Measurements from ENCODE around the gene CT55. TPM values are rescaled to one million over a fixed set of nuclear protein-coding genes. Genes with fewer than 3 reads are reported as not detected.
"Not testable (repeated sequence)": the region's sequence is repeated elsewhere in the genome, so short reads cannot be mapped to it uniquely, and the experiment has no call there.

CT55 gene
- polyA plus RNA-seq (2012; ENCODE audit: insufficient read depth, insufficient read length) = not detected

DNA sequence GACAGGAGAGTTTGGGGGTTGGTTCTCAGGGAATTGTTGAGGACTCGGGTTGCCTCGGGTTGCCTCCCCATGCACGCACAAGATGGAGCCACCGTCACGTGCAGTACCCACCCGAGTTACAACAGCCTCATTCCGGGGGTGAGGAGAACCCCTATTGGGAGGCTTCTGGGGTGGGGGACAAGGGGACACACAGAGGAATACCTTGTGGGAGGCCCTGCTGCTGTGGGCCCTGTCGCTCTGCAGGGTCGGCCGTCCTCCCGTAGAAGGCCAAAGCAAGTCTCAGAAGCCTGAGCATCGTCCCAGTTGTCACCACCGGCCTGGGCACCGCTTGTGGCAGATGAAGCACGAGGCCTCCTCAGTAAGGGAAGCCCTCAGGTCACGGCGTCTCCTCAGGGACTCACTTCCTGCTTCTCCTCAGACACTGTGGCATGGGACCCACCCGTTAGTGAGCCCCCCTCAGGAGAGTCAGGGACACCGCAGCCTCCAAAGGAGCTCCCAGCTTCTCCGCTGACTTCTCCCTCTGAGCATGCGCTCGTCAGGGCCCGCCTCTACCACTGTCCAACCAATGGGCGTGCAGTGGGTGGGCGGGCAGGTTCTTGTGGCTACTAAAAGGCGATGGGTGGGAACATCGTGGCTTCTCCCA, at the start of gene CT55:
Gene CT55, minus strand, starts transcription at position 522 of the 643 bp plus-strand sequence. Its CDS starts 227 bp downstream, at position 295.
- H3K4me3 ChIP-seq (ENCODE audit: low read length) = no peak within 1 kb of the TSS
- DNase-seq (ENCODE audit: low read depth, low spot score) = no peak

- no peak for DNase-seq (ENCODE audit: low read depth, low spot score)
- H3K4me3 ChIP-seq (ENCODE audit: low read length) = no peak overlapping the region
These were observed 42.1 kb upstream of the CT55 start for GRCh38 chrX:135213200-135213844.

- not testable (repeated sequence) for DNase-seq (ENCODE audit: low read depth, low spot score); H3K4me3 ChIP-seq (ENCODE audit: low read length)
These were observed 35.2 kb upstream of the CT55 start for GRCh38 chrX:135206427-135206826.

DNA sequence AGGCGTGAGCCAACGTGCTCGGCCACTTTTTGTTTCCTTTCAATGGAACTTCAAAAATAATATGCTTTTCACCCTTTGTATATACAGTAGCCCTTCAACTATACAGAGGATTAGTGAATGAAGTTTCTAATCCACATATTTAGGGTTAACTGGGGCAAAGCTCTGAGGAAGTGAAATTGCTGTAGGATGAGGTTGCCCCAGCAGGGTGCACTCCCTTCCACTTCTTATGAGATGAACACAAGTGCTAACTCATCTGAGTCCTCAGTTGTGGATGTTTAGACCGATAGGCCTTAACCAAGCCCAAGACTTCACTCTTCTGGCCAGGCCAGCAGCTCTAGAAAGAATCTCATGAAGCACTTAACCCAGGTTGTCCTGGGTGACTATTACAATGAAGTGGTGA, 29.1 kb upstream of the CT55 start:
- no peak for DNase-seq (ENCODE audit: low read depth, low spot score)

DNA sequence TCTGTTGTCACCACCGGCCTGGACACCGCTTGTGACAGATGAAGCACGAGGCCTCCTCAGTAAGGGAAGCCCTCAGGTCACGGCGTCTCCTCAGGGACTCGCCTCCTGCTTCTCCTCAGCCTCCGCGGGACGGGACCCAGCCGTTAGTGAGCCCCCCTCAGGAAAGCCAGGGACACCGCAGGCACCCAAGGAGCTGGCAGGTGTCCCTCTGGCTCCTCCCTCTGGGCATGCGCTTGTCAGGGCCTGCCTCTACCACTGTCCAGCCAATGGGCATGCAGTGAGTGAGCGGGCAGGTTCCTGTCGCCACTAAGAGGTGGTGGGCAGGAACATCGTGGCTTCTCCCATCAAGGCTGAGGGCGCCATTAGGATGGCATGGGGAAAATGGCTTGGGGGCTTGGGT, 23.5 kb upstream of the CT55 start:
- H3K4me3 ChIP-seq (ENCODE audit: low read length) = no peak overlapping the region
- DNase-seq (ENCODE audit: low read depth, low spot score) = no peak

More for the DNA sequence above, 29.1 kb upstream of the CT55 start:
- no peak overlapping the region for H3K4me3 ChIP-seq (ENCODE audit: low read length)

GRCh38 chrX:135193740-135194139, 22.5 kb upstream of the CT55 start:
- DNase-seq (ENCODE audit: low read depth, low spot score) = no peak

DNA sequence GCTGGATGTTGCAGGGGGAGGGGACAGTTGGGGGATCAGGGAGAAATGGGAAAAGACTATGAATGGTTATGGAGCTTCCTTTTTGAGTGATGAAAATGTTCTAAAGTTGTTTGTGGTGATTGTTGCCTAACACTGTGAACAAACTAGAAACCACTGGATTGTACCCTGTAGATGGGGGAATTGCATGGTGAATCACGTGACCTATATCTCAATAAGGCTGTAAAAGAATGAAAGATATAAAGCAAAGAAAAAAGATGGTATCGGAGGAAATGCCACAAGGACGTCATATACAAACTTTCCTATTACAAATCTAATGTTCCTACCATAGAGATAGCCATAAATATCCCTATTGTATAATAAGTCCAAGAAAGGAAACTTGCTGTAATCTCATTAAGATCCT, 20.6 kb upstream of the CT55 start:
- H3K4me3 ChIP-seq (ENCODE audit: low read length) = no peak overlapping the region
- DNase-seq (ENCODE audit: low read depth, low spot score) = no peak

More at GRCh38 chrX:135193740-135194139, 22.5 kb upstream of the CT55 start:
- H3K4me3 ChIP-seq (ENCODE audit: low read length) = no peak overlapping the region

GRCh38 chrX:135185795-135186443, 14.7 kb upstream of the CT55 start:
- DNase-seq (ENCODE audit: low read depth, low spot score) = peak; percentile 41
- H3K4me3 ChIP-seq (ENCODE audit: low read length) = no peak overlapping the region

GRCh38 chrX:135178636-135179035, 7.4 kb upstream of the CT55 start:
- no peak for DNase-seq (ENCODE audit: low read depth, low spot score)
- no peak overlapping the region for H3K4me3 ChIP-seq (ENCODE audit: low read length)

DNA sequence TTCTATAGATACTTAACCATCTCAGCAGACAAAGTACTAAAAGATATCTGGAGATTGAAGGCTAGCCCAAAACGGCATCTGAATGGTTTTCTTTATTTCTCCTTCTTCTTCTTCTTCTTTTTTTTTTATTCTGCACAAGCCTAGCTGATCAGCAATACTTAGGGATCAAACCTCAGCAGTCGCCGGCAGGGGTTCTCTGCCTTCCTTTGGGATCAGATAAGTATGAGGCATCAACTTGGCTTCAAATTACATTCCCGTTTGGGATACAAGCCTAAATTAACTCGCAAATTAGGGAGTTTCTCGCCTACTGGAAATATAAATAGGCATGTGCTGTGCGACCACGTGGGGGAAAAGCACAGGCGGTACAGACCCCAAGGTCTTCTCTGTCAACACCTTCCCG, 730 bp downstream of the CT55 start:
- DNase-seq (ENCODE audit: low read depth, low spot score) = no peak
- H3K4me3 ChIP-seq (ENCODE audit: low read length) = no peak overlapping the region

DNA sequence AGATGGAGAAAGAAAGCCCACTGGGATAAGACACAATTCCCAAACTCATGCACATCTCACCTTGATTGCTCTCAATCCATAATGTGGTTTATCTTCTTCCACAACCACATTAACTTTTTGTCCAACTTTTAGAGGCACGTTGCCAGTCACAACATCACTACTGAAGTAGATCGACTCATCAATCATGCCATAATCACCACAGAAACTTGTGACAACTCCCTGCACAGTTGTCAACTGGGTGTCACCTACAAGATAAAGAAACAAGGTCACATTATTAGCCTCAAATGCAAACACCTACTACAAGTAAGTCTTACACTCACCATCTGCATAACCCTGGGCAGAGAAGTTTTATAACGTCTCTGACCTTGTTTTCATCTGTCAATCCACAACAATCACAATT, 1.7 kb downstream of the CT55 start:
- DNase-seq (ENCODE audit: low read depth, low spot score); H3K4me3 ChIP-seq (ENCODE audit: low read length): not testable (repeated sequence)

- no peak overlapping the region for H3K4me3 ChIP-seq (ENCODE audit: low read length)
- DNase-seq (ENCODE audit: low read depth, low spot score) = no peak
These were observed 2.7 kb downstream of the CT55 start for GRCh38 chrX:135168486-135168885.

GRCh38 chrX:135154688-135155087, 16.5 kb downstream of the CT55 start:
- DNase-seq (ENCODE audit: low read depth, low spot score); H3K4me3 ChIP-seq (ENCODE audit: low read length): not testable (repeated sequence)

- not testable (repeated sequence) for DNase-seq (ENCODE audit: low read depth, low spot score); H3K4me3 ChIP-seq (ENCODE audit: low read length)
These were observed 45.1 kb downstream of the CT55 start for GRCh38 chrX:135126145-135126544.

GRCh38 chrX:135120056-135120576, 51.1 kb downstream of the CT55 start, which contains the start of gene ETDB:
TSS of gene ETDB (minus strand) at chrX:135120526. CDS start at chrX:135119261, 1,265 bp downstream.
- not testable (repeated sequence) for H3K4me3 ChIP-seq (ENCODE audit: low read length); DNase-seq (ENCODE audit: low read depth, low spot score)

DNA sequence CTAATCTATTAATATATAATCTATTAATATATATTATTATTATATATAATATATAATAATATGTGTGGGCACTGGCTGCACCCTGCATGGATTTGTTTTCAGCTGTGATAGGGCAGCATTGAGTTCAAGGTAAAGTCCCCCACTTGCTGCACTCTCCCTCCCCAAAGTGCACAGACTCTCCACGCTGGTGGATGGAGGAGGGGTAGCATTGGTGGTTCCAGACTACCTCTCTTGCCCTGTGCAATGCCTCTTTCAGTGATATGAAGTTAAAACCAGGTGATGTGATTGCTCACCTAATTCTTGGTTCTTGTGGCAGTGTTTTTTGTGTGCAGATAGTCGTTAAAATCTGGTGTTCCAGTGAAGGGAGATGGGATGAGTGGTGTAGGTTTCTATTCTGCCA, 55.1 kb downstream of the CT55 start:
- H3K4me3 ChIP-seq (ENCODE audit: low read length); DNase-seq (ENCODE audit: low read depth, low spot score): not testable (repeated sequence)

DNA sequence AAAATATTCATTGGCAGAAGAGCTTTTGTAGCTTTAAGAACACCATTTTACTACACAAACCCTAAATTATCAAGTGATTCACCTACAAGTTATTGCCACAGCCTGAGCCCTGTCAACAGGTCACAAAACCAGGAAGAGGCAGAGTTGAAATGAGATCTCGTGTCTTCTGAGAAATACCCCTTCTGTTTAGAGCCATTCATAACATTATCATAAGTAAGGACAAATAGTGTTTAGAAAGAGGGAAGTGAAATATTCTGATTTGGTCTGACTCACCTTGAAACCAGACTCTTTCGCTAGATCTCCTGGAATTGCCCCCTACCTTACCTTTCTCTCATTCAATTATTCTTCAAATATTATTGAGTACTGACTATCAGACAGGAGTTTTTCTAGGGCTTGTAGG, 56.8 kb downstream of the CT55 start:
- H3K4me3 ChIP-seq (ENCODE audit: low read length) = no peak overlapping the region
- DNase-seq (ENCODE audit: low read depth, low spot score) = no peak

DNA sequence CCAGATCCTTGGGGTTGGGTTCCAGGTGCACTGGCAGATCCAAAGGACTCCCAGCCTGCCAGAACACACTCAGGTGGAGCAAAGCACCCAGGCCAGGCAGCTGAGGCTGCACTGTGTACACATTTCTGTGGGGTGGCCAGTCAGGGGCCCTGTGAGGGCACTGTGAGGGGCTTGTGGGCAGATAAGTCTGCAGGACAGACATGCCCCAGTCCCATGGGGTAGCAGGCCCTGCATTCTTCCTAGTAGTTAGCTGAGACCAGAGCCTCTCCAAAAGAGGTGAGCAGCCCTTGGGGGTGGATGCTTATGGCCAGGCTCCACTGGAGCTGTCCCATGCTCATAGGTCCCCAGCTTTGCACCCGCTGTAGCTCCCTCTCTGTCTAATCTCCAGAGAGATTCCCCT, 58.5 kb downstream of the CT55 start:
- H3K4me3 ChIP-seq (ENCODE audit: low read length) = no peak overlapping the region

GRCh38 chrX:135112096-135112729, 59.0 kb downstream of the CT55 start:
- H3K4me3 ChIP-seq (ENCODE audit: low read length) = no peak overlapping the region
- peak; percentile 22 for DNase-seq (ENCODE audit: low read depth, low spot score)

More for the DNA sequence above, 58.5 kb downstream of the CT55 start:
- DNase-seq (ENCODE audit: low read depth, low spot score) = no peak

Data from Jurkat, Clone E6-1 (cell line).